Measurements from ENCODE around the gene PYDC1. TPM values are rescaled to one million over a fixed set of nuclear protein-coding genes. Genes with fewer than 3 reads are reported as not detected.

PYDC1 gene
- total and polyA plus RNA-seq, 2 of the 13 experiments (the other 11 are each of a cell fraction or from before 2014, with no cell fraction given) = not detected

DNA sequence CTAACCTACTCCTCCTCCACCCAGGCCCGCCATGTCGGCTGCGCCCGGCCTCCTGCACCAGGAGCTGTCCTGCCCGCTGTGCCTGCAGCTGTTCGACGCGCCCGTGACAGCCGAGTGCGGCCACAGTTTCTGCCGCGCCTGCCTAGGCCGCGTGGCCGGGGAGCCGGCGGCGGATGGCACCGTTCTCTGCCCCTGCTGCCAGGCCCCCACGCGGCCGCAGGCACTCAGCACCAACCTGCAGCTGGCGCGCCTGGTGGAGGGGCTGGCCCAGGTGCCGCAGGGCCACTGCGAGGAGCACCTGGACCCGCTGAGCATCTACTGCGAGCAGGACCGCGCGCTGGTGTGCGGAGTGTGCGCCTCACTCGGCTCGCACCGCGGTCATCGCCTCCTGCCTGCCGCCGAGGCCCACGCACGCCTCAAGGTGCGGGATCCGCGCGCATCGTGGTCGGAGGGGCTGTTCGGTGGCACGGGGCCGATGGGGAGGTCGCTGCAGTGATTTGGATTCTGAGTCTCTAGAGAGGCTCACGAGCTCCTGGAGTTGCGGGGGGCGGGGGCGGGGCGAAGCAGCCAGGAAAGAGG is 2.1 kb downstream of the PYDC1 start (continued):
- TF ChIP-seq, protein P1, sequence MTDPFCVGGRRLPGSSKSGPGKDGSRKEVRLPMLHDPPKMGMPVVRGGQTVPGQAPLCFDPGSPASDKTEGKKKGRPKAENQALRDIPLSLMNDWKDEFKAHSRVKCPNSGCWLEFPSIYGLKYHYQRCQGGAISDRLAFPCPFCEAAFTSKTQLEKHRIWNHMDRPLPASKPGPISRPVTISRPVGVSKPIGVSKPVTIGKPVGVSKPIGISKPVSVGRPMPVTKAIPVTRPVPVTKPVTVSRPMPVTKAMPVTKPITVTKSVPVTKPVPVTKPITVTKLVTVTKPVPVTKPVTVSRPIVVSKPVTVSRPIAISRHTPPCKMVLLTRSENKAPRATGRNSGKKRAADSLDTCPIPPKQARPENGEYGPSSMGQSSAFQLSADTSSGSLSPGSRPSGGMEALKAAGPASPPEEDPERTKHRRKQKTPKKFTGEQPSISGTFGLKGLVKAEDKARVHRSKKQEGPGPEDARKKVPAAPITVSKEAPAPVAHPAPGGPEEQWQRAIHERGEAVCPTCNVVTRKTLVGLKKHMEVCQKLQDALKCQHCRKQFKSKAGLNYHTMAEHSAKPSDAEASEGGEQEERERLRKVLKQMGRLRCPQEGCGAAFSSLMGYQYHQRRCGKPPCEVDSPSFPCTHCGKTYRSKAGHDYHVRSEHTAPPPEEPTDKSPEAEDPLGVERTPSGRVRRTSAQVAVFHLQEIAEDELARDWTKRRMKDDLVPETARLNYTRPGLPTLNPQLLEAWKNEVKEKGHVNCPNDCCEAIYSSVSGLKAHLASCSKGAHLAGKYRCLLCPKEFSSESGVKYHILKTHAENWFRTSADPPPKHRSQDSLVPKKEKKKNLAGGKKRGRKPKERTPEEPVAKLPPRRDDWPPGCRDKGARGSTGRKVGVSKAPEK (CRISPR knock-in tag; IDR thresholded peaks at IDR 0.05; ENCODE audit: borderline replicate concordance) = no peak
- TF ChIP-seq, protein P2, sequence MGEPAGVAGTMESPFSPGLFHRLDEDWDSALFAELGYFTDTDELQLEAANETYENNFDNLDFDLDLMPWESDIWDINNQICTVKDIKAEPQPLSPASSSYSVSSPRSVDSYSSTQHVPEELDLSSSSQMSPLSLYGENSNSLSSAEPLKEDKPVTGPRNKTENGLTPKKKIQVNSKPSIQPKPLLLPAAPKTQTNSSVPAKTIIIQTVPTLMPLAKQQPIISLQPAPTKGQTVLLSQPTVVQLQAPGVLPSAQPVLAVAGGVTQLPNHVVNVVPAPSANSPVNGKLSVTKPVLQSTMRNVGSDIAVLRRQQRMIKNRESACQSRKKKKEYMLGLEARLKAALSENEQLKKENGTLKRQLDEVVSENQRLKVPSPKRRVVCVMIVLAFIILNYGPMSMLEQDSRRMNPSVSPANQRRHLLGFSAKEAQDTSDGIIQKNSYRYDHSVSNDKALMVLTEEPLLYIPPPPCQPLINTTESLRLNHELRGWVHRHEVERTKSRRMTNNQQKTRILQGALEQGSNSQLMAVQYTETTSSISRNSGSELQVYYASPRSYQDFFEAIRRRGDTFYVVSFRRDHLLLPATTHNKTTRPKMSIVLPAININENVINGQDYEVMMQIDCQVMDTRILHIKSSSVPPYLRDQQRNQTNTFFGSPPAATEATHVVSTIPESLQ (CRISPR knock-in tag; conservative IDR thresholded peaks at IDR 0.05) = no peak
- TF ChIP-seq ZNF629 (CRISPR knock-in tag; conservative IDR thresholded peaks at IDR 0.05) (no peak), KLF15 (CRISPR knock-in tag; IDR thresholded peaks at IDR 0.05; ENCODE audit: borderline replicate concordance) (no peak)

DNA sequence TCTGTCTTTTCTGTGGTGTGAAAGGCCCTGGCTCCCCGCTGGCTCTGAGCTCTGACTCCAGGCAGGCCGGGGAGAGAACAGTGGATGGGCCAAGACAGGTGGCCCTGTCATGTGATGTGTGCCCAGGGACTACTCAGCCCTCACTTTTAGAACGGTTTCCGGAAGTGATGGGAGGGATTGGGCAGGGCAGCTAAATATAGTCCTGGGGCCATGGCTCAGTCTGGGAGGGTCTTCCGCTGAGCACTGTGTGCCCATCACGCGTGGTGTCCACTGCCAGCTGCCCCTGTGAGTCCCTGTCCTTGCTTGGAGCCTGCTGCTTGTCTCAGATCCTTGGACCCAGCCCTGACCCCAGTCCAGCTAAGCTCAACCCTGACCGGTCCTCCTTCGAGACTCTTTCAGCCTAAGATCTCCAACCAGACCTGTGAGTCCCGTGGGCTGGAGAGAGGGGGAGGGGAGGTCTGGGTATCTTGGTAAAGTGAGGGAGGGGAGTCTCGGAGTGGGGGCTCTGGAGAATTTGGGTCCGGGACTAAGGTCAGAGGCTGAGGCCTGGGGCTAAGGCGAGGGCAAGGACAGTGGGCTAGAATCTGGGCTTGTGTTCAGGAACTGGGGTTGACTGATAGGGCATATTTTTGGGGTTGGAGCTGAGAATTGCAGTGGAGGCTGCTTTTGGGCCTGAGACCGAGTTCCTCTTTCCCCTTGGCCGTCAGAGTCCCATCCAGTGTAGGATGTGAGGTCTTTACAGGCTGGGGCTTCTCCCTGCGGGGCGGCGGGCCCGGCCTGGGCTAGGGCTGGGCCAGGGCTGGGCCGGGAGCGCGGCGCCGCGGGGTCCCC is 2.8 kb downstream of the PYDC1 start, which contains the start of gene TRIM72:
Gene TRIM72 (plus strand): TSS at position 243 of the 831 bp plus-strand sequence. CDS start 620 bp downstream, outside the sequence.
- in situ Hi-C loops (cut with HindIII; ENCODE audit: extremely low pct_ligation_motif_present, low pct_unique_long_range_greater_than_20kb) (loop anchor here (25.0 kb wide), 2 partner anchors 223 to 648 kb away; partner anchors contain the start of genes COX6A2, ZNF267 and ZNF843), intact Hi-C loops (cut with micrococcal nuclease; ENCODE audit: unreplicated experiment) (no loop called here)
- H3K4me3 ChIP-seq (replicated peaks in 1 of 3; ENCODE audit: insufficient read depth in 1 of 3, low read depth in 2 of 3, low read length in 3 of 3) = no peak within 1 kb of the TSS
- DNase-seq (ENCODE audit: low spot score) = no peak
- H3K79me2 ChIP-seq (ENCODE audit: insufficient read depth, low read length) = no peaks in the 10 kb centered on the region
- H3K4me2 ChIP-seq (ENCODE audit: low read depth, low read length) = no peak within 1 kb of the TSS
- ChIA-PET CTCF (ENCODE audit: low intra/inter-chr PET ratio, low total read pairs) (no interaction called here), POLR2A (interaction anchor here (0.8 kb wide), 1 partner anchor 13 kb away, joined by 3 read pairs; no protein-coding TSS in a partner anchor)
- no peaks in the 10 kb centered on the region for H4K20me1 ChIP-seq (ENCODE audit: insufficient read depth, low read length)
- no peak within 1 kb of the TSS for H2AFZ ChIP-seq (ENCODE audit: low read length)
- no peak for TF ChIP-seq ZNF207 (IDR thresholded peaks at IDR 0.05; ENCODE audit: borderline replicate concordance)
- TF ChIP-seq, protein P3, sequence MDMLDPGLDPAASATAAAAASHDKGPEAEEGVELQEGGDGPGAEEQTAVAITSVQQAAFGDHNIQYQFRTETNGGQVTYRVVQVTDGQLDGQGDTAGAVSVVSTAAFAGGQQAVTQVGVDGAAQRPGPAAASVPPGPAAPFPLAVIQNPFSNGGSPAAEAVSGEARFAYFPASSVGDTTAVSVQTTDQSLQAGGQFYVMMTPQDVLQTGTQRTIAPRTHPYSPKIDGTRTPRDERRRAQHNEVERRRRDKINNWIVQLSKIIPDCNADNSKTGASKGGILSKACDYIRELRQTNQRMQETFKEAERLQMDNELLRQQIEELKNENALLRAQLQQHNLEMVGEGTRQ (IDR thresholded peaks at IDR 0.05; ENCODE audit: low read depth, low read length) = peak; percentile 10; the same call in 1 of the 2 replicates
- TF ChIP-seq, protein P3 (CRISPR knock-in tag; IDR thresholded peaks at IDR 0.05; ENCODE audit: borderline replicate concordance) = no peak
- H3K9ac ChIP-seq (ENCODE audit: insufficient read depth, low read depth, low read length) = no peak within 1 kb of the TSS
- H3K36me3 ChIP-seq (replicated peaks in 1 of 2; ENCODE audit: control insufficient read depth in 1 of 2, insufficient read depth in 2 of 2, low read length in 2 of 2) = no peaks in the 10 kb centered on the region
- peaks cover 18 to 54% of the 10 kb centered on the region in 2 experiments for H3K27me3 ChIP-seq (ENCODE audit: control insufficient read depth in 1 of 2, insufficient read depth in 2 of 2, low read length in 2 of 2)
- WGBS (ENCODE audit: low lambda C conversion rate) = 45% methylated on average over 22 of the region's 25 CpGs
- FAIRE-seq = no peak
- no TSS peak for BruUV-seq (replicated peaks)
- H3K27ac ChIP-seq (ENCODE audit: extremely low read length, insufficient read depth, low read length) = no peak within 1 kb of the TSS
- ATAC-seq = no peak
- H3K9me3 ChIP-seq (ENCODE audit: low read length) = no peaks in the 10 kb centered on the region
- H3K4me1 ChIP-seq (ENCODE audit: insufficient read depth, low read length) = peaks cover 12% of the 10 kb centered on the region

Measured in HepG2 (cell line).